ENCODE measurements around the gene RALGAPB.
"Not testable (repeated sequence)": the region's sequence is repeated elsewhere in the genome, so short reads cannot be mapped to it uniquely, and the experiment has no call there.

RALGAPB gene

GRCh38 chr20:38472513-38473366, at the start of gene RALGAPB:
Gene RALGAPB, plus strand, starts transcription at chr20:38472843. Its CDS starts 15,590 bp downstream, at chr20:38488433.
- DNase-seq (ENCODE audit: low read depth, low spot score), result peak; percentile 91
- peak within 1 kb of the TSS; percentile 82 for H3K27ac ChIP-seq

- no peak for DNase-seq (ENCODE audit: low read depth, low spot score)
- H3K27ac ChIP-seq, result no peak overlapping the region
Measured at GRCh38 chr20:38423541-38423940, 49.1 kb upstream of the RALGAPB start.

GRCh38 chr20:38424401-38424800, 48.2 kb upstream of the RALGAPB start:
- H3K27ac ChIP-seq, result no peak overlapping the region

GRCh38 chr20:38426006-38426897, 46.4 kb upstream of the RALGAPB start:
- peak overlapping the region; percentile 8 for H3K27ac ChIP-seq
- peak; percentile 44 for DNase-seq (ENCODE audit: low read depth, low spot score)

More at GRCh38 chr20:38424401-38424800, 48.2 kb upstream of the RALGAPB start:
- no peak for DNase-seq (ENCODE audit: low read depth, low spot score)

GRCh38 chr20:38427655-38428023, 45.0 kb upstream of the RALGAPB start:
- DNase-seq (ENCODE audit: low read depth, low spot score), result no peak
- no peak overlapping the region for H3K27ac ChIP-seq

GRCh38 chr20:38428800-38429199, 43.8 kb upstream of the RALGAPB start:
- DNase-seq (ENCODE audit: low read depth, low spot score), result no peak
- H3K27ac ChIP-seq, result no peak overlapping the region

GRCh38 chr20:38429301-38429700, 43.3 kb upstream of the RALGAPB start:
- no peak for DNase-seq (ENCODE audit: low read depth, low spot score)
- H3K27ac ChIP-seq, result no peak overlapping the region

GRCh38 chr20:38430679-38431325, 41.8 kb upstream of the RALGAPB start:
- H3K27ac ChIP-seq, result no peak overlapping the region
- no peak for DNase-seq (ENCODE audit: low read depth, low spot score)

- no peak overlapping the region for H3K27ac ChIP-seq
- DNase-seq (ENCODE audit: low read depth, low spot score), result no peak
Measured at GRCh38 chr20:38432292-38432691, 40.4 kb upstream of the RALGAPB start.

GRCh38 chr20:38432870-38433269, 39.8 kb upstream of the RALGAPB start:
- not testable (repeated sequence) for DNase-seq (ENCODE audit: low read depth, low spot score); H3K27ac ChIP-seq

GRCh38 chr20:38433304-38433972, 39.2 kb upstream of the RALGAPB start:
- DNase-seq (ENCODE audit: low read depth, low spot score), result no peak
- H3K27ac ChIP-seq, result no peak overlapping the region

- DNase-seq (ENCODE audit: low read depth, low spot score), result no peak
- H3K27ac ChIP-seq, result peak overlapping the region; percentile 67
Measured at GRCh38 chr20:38434301-38434741, 38.3 kb upstream of the RALGAPB start.

- peak; percentile 88 for DNase-seq (ENCODE audit: low read depth, low spot score)
- peak within 1 kb of the TSS; percentile 67 for H3K27ac ChIP-seq
Measured at GRCh38 chr20:38434770-38435554, 37.7 kb upstream of the RALGAPB start, which contains the start of gene SNHG17. Gene SNHG17, minus strand, starts transcription at chr20:38435328.

GRCh38 chr20:38435555-38435939, 37.1 kb upstream of the RALGAPB start:
- DNase-seq (ENCODE audit: low read depth, low spot score), result no peak
- peak overlapping the region; percentile 67 for H3K27ac ChIP-seq

- no peak for DNase-seq (ENCODE audit: low read depth, low spot score)
- no peak overlapping the region for H3K27ac ChIP-seq
Measured at GRCh38 chr20:38437796-38438195, 34.8 kb upstream of the RALGAPB start.

GRCh38 chr20:38441110-38441509, 31.5 kb upstream of the RALGAPB start:
- H3K27ac ChIP-seq; DNase-seq (ENCODE audit: low read depth, low spot score): not testable (repeated sequence)

- no peak overlapping the region for H3K27ac ChIP-seq
- DNase-seq (ENCODE audit: low read depth, low spot score), result no peak
Measured at GRCh38 chr20:38441916-38442315, 30.7 kb upstream of the RALGAPB start.

- DNase-seq (ENCODE audit: low read depth, low spot score), result no peak
- no peak overlapping the region for H3K27ac ChIP-seq
Measured at GRCh38 chr20:38445381-38445796, 27.3 kb upstream of the RALGAPB start.

- no peak for DNase-seq (ENCODE audit: low read depth, low spot score)
- H3K27ac ChIP-seq, result no peak overlapping the region
Measured at GRCh38 chr20:38445901-38446425, 26.7 kb upstream of the RALGAPB start.

Measured in epithelial cell of prostate (primary cell).